Measurements from ENCODE around the gene TMEM14A. TPM values are rescaled to one million over a fixed set of nuclear protein-coding genes. Genes with fewer than 3 reads are reported as not detected.

Gene TMEM14A
- total RNA-seq, 1 donor from 2014 or later = 21.1 TPM

DNA sequence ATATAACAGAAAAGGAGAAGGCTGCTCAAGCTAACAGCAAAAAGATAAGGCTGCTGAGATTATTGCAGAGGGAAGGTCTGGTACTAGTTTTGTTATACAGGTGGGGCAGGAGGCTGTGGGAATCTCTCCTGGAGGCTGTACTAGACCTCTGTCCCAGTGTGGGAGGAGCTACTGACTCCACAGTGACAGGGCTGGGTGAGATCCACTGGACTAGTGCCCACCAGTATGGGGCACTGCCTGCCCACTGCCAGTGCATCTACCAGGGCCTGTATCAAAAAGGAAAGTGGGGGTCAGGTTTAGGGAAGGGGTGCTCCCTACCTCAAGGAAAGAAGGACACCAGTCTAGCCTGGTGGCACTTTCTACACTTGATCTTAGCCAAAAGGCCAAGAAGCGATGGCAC is 62.3 kb downstream of the TMEM14A start:
- H3K36me3 Mint-ChIP-seq (ENCODE audit: low read depth) = no peaks in the 10 kb centered on the region
- H3K27me3 Mint-ChIP-seq (ENCODE audit: low read depth) = no peaks in the 10 kb centered on the region
- no peak for DNase-seq (ENCODE audit: low spot score)
- TF ChIP-seq, protein P1, sequence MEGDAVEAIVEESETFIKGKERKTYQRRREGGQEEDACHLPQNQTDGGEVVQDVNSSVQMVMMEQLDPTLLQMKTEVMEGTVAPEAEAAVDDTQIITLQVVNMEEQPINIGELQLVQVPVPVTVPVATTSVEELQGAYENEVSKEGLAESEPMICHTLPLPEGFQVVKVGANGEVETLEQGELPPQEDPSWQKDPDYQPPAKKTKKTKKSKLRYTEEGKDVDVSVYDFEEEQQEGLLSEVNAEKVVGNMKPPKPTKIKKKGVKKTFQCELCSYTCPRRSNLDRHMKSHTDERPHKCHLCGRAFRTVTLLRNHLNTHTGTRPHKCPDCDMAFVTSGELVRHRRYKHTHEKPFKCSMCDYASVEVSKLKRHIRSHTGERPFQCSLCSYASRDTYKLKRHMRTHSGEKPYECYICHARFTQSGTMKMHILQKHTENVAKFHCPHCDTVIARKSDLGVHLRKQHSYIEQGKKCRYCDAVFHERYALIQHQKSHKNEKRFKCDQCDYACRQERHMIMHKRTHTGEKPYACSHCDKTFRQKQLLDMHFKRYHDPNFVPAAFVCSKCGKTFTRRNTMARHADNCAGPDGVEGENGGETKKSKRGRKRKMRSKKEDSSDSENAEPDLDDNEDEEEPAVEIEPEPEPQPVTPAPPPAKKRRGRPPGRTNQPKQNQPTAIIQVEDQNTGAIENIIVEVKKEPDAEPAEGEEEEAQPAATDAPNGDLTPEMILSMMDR (IDR thresholded peaks at IDR 0.05) = no peak
- H3K4me3 Mint-ChIP-seq (ENCODE audit: unreplicated experiment) = no peak overlapping the region
- peaks cover 9% of the 10 kb centered on the region for H3K4me1 Mint-ChIP-seq (ENCODE audit: low read depth)
- no peaks in the 10 kb centered on the region for H3K9me3 Mint-ChIP-seq (ENCODE audit: low read depth)
- no peak overlapping the region for H3K27ac Mint-ChIP-seq (ENCODE audit: unreplicated experiment)

DNA sequence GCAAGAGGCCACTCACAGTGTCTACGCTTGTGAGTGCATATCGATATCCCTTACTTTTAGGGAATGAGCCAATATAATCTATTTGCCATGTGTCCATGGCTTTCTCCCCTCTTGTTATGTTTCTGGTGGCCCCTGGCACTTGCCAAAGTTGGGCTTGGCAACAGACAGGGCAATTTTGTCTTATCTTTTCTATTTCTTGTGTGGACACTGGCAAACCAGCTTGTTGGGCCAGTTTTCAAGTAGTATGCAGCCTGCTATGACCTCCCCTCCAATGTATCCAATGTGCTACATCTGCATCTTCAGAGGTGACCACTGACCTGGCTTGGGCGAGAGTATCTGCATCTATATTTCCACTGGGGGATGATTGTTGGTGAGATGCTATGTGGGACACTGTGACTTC is 63.2 kb downstream of the TMEM14A start:
- Mint-ChIP-seq H3K27me3 (ENCODE audit: low read depth) (no peaks in the 10 kb centered on the region), H3K4me3 (ENCODE audit: unreplicated experiment) (no peak overlapping the region), H3K36me3 (ENCODE audit: low read depth) (no peaks in the 10 kb centered on the region), H3K4me1 (ENCODE audit: low read depth) (peaks cover 1% of the 10 kb centered on the region), H3K27ac (ENCODE audit: unreplicated experiment) (no peak overlapping the region), H3K9me3 (ENCODE audit: low read depth) (no peaks in the 10 kb centered on the region)
- TF ChIP-seq, protein P1 (IDR thresholded peaks at IDR 0.05) = no peak
- no peak for DNase-seq (ENCODE audit: low spot score)

DNA sequence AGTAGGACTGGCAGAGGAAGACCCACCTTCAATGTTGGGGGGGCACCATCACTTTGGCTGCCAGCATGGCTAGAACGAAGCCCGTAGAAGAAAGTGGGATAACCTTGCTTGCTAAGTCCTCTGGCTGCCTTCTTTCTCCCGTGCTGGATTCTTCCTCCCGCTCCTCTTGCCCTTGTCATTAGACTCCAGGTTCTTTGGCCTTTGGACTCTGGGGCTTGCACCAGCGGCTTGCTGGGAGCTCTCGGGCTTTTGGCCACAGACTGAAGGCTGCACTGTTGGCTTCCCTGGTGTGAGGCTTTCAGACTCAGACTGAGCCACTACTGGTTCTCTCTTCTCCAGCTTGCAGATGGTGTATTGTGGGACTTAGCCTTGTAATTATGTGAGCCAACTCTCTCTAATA is 64.2 kb downstream of the TMEM14A start:
- Mint-ChIP-seq H3K9me3 (ENCODE audit: low read depth) (peaks cover 6% of the 10 kb centered on the region), H3K27me3 (ENCODE audit: low read depth) (no peaks in the 10 kb centered on the region), H3K4me1 (ENCODE audit: low read depth) (no peaks in the 10 kb centered on the region), H3K27ac (ENCODE audit: unreplicated experiment) (no peak overlapping the region), H3K4me3 (ENCODE audit: unreplicated experiment) (no peak overlapping the region), H3K36me3 (ENCODE audit: low read depth) (peaks cover 3% of the 10 kb centered on the region)
- no peak for DNase-seq (ENCODE audit: low spot score)
- TF ChIP-seq, protein P1 (IDR thresholded peaks at IDR 0.05) = no peak

DNA sequence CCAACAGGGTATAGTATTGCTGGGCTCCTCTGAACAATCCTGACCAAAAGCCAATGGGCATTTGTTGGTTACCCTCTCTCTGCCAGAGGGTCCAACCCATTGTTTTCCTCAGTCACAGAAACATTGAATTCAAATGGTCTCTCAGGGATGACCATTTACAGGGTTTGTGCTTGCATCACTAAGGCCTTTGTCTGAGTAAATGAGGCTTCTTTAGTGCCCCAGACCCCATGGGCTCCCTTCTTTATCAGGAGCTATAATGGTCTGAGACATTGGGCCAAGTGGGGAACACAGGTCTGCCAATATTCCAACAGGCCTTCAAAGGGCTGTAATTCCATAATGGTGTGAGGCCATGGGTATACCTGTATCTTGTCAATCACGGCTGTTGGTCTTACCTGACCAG is 65.2 kb downstream of the TMEM14A start:
- no peak for DNase-seq (ENCODE audit: low spot score)
- peaks cover 5% of the 10 kb centered on the region for H3K36me3 Mint-ChIP-seq (ENCODE audit: low read depth)
- no peak overlapping the region for H3K4me3 Mint-ChIP-seq (ENCODE audit: unreplicated experiment)

More for the DNA sequence above, 65.2 kb downstream of the TMEM14A start:
- H3K27me3 Mint-ChIP-seq (ENCODE audit: low read depth) = no peaks in the 10 kb centered on the region
- TF ChIP-seq, protein P1 (IDR thresholded peaks at IDR 0.05) = no peak
- no peak overlapping the region for H3K27ac Mint-ChIP-seq (ENCODE audit: unreplicated experiment)
- peaks cover 15% of the 10 kb centered on the region for H3K9me3 Mint-ChIP-seq (ENCODE audit: low read depth)
- H3K4me1 Mint-ChIP-seq (ENCODE audit: low read depth) = no peaks in the 10 kb centered on the region

Other genes starting within 250 kb of the TMEM14A start
- gene TRAM2, start 94.1 kb upstream of the TMEM14A start, total RNA-seq = 159 to 178 TPM (median 159 TPM) in 3 replicates
- gene GSTA2, start 92.4 kb downstream of the TMEM14A start, total RNA-seq = not detected in 3 replicates
- gene GSTA1, start 132.7 kb downstream of the TMEM14A start, total RNA-seq = not detected in 3 replicates
- gene GSTA5, start 169.7 kb downstream of the TMEM14A start, total RNA-seq = not detected in 3 replicates
- gene GSTA3, start 238.6 kb downstream of the TMEM14A start, total RNA-seq = not detected in 3 replicates

Data from chondrocyte (in vitro differentiated cells).